Hematopoietic multipotent progenitor cell treated with erythropoietin and hydrocortisone succinate and interleukin-3 and kit ligand, for 8 days (in vitro differentiated cells): ENCODE measurements around the gene NACC2.

ENCODE experiments used
- DNase-seq: peaks from one replicate; pipeline ENCODE4 v3.0.0-alpha.2; 2015

Gene NACC2

DNA sequence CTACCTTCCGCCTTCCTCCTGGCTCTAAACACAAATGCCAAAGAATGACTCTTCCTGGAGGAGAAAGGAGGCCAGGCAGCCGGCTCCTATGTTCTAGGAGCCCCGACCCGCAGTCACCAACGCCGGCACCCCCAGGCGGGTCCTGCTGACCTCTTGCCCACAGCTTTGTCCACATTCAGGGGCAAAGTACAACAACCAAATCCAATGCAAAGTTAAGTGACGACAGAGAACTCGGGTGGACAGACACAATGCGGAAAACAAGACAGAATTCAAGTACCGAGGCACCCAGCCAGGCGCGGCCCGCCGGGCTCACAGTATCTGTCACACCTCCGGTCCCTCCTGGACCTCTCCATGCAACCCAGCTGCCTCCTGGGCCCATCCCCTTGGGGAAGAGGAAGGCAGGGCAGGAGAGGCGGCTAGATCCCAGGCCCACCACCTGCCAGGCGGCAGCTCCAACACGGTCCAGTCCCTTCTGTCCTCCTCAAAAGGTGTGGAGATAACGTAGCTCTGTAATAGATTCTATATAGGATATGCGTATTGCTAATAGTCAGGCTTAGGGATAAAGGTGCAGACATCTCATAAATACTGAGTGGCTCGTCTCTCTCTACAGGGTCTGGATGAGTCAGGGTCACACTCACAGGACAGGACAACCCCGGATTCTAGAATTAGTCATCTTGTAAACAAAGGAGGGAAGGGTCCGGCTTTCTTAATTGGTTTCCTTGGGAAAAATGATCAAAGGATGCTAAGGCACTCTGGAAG lies 87.0 kb downstream of the NACC2 start:
- no peak for DNase-seq

DNA sequence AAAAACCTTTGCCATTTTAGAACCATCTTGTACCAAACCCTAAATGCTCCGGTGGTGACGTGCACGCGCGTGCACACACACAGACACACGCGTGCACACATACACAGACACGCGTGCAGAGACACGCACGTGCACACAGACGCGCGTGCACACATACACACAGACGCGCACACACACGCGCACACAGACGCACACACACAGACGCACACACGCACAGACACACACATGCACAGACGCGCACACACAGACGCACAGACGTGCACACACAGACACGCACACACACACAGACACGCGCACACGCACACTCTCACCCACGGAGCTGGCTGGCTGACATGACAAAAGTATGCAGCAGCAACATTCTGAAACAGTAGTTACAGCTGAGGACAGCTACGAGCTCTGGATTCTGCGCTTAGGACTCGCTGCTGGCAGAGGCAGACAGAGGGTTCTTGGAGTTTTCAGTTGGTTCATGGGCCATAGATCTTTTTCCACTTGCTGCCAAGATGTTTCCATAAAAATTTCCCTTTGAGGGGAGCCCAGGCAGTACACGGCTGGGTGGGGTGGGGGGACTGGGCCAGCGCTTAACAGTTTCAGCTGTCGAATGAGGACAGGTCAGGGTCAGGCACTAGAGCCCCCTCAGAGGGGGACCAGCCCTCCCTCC lies 87.7 kb downstream of the NACC2 start:
- DNase-seq: no peak

DNA sequence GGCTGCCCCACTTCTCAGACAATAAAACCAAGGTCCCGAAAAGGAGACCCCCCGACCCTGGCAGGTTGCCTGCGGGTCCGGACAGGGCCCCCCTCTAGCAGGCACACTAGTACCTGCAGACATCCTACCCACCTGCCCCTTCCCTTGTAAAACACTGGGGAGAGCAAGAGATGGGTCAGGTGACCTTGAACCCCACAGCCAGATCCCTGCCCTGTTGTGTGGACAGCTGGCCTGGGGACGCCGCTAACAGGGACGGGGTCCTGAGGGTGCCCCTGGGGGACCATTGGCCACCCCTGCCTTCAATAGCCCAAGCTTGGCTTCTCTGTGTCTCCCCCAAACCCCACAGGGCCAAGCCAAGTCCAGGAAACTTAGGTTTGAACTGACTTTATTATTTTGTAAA lies 88.9 kb downstream of the NACC2 start:
- no peak for DNase-seq

DNA sequence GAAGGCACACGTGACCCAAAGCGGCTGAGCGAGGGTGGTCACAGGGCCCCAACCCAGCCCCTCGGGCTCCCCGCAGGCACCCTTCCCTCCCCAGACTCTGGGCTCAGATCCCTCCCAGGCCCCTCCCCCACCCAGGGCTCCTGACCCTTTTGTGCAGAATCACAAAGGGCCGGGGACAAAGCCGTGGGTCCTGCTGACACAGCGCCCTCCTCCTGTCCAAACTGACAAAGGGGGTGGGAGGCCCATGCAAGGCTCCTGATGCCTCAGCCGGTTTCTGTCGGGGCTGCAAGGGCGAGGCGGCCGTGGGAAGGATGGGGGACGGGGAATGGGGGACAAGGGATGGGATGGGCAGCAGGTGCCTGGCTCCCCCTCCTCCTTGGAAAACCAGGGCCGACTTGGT lies 90.4 kb downstream of the NACC2 start:
- no peak for DNase-seq

DNA sequence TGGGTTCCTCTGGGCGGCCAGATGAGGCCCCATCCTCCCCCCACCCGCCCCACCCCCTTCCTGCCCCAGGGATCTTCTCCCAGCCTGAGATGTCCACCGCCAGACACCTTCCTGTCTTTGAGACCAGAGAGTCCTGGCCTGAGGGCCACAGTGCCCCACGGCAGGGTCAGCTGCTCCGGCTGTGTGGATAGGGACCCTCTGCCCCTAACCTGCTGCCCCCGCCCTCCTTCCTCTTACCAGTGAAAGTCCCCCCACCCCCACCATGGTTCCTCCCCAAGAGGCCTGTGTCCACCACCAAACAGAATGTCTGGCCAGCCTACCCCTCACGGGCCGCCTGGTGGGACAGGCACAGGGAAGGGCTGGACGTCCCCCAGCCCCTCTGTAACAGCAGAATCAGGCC lies 90.9 kb downstream of the NACC2 start:
- no peak for DNase-seq

DNA sequence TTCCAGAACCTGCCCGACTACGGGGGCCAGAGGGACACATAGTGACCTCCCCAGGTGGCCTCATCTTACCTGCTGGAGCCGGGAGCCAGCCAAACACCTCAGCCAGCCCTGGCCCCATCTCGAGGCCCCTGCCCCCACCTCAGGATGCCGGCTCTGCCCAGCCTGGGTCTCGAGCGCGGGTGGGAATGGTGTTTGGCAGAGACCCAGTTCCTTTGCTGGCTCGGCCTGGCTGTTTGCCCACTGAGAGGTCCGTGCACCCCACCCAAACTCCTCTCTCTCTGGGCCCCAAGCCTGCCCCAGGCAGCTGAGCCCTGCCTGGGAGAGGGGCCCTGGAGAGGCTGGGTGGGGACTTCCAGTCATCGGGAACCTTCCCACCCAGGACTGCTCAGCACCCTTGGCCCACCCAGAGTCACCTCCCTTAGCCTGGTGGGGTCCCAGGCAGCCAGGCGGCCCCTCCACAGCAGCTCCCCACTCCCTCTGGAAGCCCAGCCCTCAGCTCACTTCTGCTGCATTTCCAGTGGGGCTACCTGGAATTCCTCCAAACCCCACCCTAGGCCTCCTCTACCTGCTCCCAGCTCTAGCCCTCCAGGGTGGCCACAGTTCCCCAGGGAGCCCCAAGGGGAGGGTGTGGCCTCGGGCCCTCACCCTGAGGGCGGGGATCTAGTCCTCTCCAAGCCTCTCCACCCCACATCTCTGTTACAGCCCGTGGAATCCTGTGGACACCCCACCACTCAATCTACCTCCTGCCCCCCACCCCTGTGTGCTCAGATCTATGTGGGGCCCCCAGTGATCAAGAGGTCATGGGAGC lies 91.5 kb downstream of the NACC2 start:
- DNase-seq: no peak

DNA sequence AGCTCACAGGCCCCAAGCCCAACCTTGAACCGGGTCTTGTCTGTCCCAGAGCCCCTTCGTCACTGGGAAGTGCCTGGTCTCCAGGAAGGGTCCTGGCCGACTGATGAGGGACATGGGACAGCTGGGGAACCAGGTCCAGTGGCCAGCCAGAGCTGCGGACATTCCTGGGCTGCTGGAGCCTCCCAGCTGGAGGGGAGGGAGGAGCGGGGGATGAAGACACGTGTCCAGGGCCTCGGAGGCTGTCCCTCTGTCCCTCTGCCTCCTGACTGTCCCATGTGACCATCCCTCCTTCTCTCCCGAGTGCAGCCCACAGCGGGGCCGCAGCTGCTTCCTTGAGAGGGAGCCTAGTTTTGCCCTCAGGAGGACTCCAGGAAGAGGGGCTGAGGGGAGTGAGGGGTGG lies 92.2 kb downstream of the NACC2 start:
- no peak for DNase-seq

DNA sequence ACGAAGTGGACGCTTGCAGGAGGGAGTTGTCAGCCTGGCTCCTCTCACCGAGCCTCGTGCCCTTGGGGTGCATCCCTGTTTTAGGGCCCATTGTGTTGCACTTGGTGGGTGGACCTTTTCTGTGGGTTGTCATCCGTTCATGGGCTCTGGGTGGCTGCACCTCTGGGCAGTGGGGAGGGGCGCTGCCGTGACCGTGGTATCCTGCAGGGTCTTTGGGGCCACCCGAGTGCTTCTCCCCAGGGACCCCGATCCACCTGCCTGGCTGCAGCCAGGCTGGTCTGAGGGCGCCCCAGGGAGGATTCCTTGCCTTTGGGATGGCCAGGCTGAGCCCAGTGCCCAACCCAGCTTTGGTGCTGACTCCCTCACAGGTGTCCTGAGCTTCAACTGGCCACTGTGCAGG lies 92.9 kb downstream of the NACC2 start:
- no peak for DNase-seq

DNA sequence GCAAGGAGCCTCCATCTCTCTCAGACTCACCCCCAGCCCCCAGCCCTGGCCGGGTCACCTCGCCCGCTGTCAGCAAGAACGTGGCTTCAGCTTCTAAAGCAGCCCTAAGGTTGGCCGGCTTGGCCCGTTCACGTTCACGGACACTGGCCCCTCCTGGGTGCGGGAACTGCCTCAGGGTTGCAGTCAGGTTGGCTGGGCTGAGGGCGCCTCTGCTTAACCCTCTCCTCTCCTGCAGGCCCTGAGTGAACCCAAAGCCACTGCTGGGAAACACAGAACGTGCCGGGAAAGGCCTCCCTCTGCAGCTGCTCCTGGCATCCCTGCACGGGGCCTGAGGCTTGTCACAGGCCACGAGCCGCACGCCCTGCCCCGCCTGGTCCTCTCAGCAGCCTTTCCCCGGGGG lies 93.9 kb downstream of the NACC2 start:
- DNase-seq: no peak

DNA sequence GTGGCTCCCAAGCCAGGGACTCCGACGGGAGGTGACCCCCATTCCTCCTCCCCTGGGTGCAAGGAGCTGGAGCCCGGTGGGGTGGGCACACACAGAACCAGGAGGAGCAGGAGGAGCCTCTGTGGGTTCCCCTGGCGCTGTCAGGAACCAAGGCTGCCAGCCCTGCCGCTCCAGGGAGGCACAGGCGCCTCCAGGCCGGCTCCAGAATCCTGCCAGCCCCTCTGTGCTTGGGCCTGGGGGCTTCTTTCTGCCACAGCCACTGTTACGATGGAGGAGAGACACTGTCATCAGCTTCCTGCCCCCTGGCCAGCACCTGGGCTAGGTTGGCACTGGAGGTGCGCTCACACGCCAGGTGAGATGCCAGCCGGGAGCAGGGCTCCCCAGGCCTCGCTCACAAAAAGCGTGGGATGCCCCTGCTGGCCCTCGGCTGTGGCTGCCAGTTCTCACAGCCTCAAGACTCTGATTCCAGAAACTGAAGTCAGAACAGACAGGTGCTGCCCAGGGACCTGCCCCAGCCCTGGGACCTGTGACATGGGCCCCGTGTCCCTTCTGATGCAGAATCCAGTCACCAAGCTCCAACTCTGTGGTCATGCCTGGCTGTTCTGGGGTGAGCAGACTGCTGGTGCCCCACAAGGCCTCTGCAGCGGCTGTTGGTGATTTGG lies 96.5 kb downstream of the NACC2 start:
- no peak for DNase-seq

DNA sequence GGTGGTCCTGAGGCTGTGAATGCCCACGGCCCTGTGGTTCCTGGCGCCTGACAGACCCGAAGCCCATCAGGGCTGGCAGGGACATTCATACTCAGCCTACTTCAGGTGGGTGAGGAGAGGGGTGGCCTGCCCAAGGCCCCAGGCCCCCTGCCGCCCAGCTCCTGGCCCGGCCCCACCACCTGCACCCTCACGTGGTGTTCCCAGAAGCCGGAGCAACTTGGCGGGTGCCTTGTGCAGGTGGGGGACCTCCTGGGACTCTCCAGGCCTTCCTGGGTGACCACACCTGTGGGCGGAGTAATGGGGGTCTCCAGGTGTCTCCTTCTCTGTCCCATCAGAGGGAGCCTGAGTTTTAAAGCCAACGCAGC lies 97.1 kb downstream of the NACC2 start:
- no peak for DNase-seq

DNA sequence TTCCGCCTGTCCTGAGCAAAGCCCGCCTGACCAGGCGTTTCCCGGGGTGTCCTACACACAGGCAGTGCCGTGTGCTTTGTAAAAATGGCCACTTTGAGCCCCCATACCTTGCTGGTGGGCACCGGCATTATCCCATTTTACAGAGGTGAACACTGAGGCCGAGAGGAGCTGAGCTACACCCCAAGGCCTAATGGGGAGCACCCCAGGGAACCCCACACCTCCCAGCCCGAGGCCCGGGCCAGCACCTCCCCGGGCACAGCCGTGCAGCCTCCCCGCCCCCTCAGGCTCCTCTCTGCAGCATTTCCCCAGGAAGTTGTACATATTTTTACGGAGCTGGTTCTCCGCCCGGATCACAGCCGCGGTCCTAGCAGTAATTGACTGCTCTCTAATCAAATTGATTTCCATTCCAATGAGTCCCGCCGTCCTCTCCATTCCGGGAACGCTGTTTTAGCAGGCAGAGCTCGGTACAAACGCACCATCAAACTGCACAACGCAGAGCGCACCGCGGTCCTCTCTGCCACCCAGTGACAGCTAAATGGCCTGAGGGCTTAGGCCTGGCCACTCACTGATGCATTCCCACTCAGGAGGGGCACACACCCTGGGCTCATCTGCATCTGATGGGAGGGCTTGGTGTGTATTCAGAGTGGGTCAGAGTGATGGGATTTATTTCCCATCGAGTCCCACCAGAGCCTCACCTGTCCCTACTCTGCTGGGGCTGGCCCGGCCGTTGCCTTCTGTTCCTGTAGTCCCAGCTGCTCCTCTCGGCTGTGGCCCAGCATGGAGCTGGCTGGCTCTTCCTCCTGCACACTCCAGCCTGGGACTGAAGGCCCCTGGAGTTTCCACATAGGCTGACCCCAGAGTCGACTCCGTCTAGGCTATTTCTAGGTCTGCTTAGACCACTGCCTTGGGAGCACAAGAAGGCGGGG lies 97.7 kb downstream of the NACC2 start:
- no peak for DNase-seq

DNA sequence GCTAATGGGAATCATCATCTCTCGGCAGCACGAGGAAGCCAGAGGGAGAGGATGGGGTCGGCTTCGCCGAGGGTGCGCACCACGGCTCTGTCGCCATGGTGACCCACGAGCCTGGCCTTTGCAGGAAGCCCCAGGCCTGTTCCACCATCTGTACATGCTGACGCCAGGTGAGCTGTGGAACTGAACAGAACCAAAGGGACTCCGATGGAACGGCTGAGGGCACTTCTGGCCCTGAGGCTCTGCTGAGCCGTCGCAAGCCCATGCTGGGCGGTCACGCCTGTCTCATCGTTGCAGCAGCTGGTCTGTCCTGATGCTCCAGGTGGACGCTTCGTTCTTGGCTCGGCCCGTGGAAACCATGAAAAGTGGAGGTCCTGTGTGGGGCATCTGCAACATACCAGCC lies 99.3 kb downstream of the NACC2 start:
- no peak for DNase-seq

DNA sequence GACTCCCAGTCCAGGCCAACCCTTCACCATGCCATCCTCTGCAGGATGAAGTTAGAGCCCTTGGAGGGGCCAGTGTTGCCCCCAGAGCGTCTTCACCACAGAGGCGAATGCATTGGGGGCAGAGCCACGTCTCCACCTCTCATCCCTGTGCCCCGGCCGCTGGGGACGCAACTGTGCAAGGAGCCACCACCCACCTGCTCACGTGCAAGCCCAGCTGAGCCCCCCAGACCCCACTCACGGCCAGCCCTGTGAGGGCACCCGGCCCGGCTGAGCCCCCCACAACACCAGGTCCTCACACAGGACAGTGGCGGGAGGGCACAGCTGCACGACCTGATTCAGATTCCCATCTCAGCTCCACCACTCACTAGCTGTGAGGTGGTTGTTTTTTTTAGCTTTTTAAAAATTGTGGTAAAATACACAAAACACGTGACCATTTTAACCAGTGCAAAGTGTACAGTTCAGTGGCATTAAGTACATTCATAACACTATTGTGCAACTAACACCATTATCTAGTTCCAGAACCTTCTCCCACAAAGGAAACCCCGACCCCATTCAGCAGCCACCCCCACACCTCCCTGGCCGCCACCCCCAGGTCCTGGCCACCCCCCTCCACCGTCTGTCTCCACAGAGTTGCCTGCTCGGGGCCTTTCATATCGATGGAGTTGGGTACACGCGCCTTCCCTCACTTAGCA lies 100.4 kb downstream of the NACC2 start:
- peak; percentile 13 for DNase-seq

DNA sequence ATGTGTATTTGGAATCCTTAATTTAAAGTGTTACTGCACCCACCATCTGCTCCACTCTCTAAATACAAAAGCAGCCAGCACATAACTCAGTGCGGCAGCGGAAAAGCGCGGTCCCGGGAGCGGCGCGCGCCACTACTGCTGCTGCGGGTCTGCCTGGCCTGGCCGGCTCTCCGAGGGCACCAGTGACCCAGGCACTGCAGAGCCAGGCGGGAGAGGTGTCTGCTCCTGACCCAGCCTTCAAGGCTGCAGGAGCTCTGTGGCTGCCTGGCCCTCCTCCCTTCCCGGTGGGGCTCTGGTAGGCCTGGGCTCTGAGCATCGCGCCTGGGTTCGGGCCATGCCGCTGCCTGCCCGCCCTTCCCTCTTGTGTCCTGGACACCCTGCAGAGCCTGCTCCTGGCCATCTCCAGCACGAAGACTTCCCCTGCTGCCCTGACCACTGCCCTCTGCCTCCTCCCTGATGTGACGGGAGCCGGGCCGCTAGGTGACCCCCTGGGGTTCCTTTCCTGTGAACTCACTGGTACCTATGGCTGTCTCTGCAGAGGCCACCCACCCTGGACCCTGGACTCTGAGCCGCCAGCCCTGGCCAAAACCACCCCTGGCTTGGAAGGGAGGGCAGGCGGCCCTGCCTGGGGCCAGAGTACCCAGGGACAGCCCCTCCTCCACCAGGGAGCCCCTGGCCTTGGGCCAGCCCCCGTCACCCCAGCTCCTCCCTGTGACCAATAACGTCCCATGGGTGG lies 101.2 kb downstream of the NACC2 start:
- DNase-seq: no peak

DNA sequence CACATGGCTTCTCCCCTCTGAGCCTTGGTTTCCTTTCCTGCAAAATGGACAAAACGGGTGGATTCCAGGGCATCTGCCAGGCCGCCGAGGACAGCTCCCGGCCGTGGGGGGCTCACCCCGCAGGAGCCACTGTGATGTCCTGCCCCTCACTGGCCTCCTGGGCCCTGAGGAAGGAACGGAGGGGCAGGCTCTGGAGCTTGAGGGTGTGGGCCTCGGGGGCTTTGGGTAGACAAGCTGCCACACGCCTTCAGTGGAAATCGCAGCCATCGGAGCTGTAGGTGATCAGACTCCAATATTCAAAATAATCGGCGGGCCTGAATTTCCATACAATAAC lies 101.7 kb downstream of the NACC2 start:
- DNase-seq: no peak

DNA sequence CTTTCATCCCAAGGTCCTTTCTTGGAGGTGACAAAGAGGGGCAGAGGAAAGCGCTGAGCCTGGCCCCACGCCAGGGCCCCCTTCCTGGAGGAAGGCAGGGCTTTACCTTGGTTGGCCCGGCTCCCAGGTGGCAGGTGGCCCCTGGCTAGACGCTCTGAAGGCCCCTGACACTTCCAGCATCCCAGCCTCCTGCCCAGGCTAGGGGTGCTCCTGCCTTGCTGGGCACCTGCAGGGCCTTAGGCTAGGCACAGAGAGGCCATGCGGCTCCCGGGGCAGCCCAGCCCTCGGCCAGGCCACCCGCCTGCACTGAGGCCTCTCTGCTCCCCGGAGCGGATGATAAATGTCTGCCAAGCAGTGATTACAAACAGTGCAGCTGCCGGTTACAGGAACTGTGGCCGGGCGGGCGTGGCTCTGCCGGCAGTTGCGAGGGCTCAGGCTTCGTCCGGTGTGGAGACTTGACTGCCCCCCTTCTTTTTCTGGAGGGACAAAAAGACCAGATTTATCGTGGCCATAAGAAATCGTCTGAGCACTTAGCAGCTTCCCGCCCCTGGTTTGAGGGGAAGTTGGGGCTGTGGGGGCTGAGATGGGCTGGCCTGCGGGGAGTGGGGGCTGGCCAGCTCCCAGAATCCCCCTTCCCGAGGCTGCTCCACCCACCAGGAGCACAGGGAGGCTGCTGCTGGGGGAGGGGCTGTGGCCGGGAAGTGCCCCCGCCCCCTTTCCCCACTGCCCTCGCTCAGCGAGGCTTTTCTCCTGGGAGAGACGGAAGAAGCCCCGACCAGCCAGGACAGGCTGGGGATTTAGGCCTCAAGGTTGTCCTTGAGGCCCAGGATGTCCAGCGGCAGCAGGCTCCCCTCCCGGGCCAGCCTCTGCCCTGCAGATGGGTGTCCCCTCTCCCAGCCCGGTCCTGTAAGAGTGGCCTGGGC lies 102.3 kb downstream of the NACC2 start:
- peak; percentile 81 for DNase-seq

DNA sequence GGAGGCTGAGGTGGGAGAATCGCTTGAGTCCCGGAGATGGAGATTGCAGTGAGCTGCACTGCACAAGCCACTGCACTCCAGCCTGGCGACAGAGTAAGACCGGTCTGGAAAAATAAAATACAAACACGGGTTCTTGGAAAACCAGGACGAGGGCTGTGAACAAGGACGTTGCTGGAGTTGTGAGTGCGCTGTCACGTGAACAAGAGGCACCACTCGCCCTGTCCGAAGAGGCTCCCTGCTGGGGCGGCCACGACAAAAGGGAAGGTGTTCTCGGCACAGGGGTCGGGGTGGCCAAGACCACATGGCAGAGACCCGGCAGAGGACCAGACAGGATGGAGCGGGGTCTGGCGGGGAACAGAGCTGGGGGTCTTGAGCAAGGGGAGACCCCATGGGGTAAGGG lies 103.3 kb downstream of the NACC2 start:
- no peak for DNase-seq

DNA sequence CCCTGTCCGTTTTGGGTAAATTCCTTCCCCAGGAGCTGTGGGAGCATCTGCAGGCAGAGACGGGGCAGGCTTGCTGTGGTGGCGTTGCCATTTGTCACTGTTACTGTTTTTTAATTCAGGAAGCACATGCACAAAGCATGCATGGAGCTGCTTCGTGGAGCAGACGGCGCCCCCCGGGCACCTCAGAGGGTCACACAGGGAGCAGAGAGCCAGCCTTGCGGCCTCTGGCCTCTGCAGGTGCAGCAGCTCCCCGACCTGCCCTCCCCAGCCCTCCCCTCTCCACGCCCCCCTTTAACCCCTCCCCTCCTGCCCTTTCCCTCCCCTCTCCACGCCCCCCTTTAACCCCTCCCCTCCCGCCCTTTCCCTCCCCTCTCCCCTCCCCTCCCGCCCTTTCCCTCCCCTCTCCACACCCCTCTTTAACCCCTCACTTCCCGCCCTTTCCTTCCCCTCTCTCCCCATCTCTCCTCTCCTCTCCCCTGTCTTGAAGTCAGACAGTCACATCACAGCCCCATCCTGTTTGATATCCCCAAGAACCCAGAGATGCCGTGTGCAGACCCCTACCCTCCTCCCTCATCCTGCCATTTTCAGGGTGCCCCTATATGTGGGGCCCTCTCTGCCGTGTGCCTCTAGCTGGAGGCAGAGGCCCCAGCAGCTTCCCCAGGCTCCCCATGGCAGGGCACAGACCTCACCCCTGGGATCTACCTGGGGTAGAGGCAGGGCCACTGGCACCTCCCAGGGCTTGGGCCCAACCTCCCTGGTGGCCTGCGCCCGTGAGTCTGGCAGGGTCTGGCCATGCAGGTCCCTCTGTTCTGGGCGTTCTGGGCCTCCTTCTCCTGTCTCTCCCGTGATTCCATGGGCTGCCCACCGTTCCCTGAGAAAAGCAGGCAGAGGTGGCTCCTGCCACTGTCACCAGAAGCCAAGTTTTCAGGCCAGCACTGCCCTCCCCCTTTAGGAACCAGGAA lies 104.3 kb downstream of the NACC2 start:
- peak; percentile 63 for DNase-seq
